GM10248 (cell line): Measurements from ENCODE around the gene RGS1.

Experiments used
- CTCF ChIA-PET: fragments of 300-600 bp; sonication (Branson Sonifier 250); formaldehyde crosslinking; extraction: SDS; loops from one replicate; lab custom pipeline; 2021; ENCODE audit warnings: antibody characterized with exemption; lab: Yijun Ruan, JAX
- POLR2A ChIA-PET: fragments of 350-650 bp; sonication (Branson Sonifier 250); formaldehyde crosslinking; extraction: SDS; loops from one replicate; lab custom pipeline; 2020; ENCODE audit warnings: antibody characterized with exemption; lab: Yijun Ruan, JAX
- DNase-seq: peaks from one replicate; pipeline ENCODE4 v3.0.0; 2012; ENCODE audit errors: extremely low spot score
- CTCF ChIP-seq: IDR thresholded peaks from 2 replicates; pipeline ENCODE4 v1.5.1; 2012; ENCODE audit warnings: mild to moderate bottlenecking, low read depth; ENCODE audit errors: extremely low read depth, missing control alignments, control extremely low read depth

The RGS1 gene

GRCh38 chr1:192559115-192560006, 16.2 kb upstream of the RGS1 start:
- TF ChIP-seq CTCF = no peak
- ChIA-PET POLR2A (no interaction called here), CTCF (interaction anchor here (1.0 to 1.3 kb wide), 4 partner anchors 9 to 49 kb away, joined by 3 to 5 read pairs (median 3); no protein-coding TSS in a partner anchor)
- DNase-seq = no peak

GRCh38 chr1:192561301-192561700, 14.3 kb upstream of the RGS1 start:
- TF ChIP-seq CTCF = no peak
- DNase-seq = no peak
- CTCF ChIA-PET = interaction anchor here (1.0 to 1.4 kb wide), 5 partner anchors 13 to 84 kb away, joined by 3 to 4 read pairs (median 3); no protein-coding TSS in a partner anchor
- POLR2A ChIA-PET = no interaction called here

- no peak for TF ChIP-seq CTCF
- DNase-seq = no peak
- ChIA-PET CTCF (interaction anchor here (0.9 to 1.9 kb wide), 5 partner anchors 8 to 35 kb away, joined by 3 to 7 read pairs (median 3); no protein-coding TSS in a partner anchor), POLR2A (interaction anchor here (1.4 kb wide), 1 partner anchor 16 kb away, joined by 4 read pairs; no protein-coding TSS in a partner anchor)
Measured at GRCh38 chr1:192563129-192563528, 12.4 kb upstream of the RGS1 start.

GRCh38 chr1:192564099-192564498, 11.5 kb upstream of the RGS1 start:
- DNase-seq = no peak
- ChIA-PET POLR2A (no interaction called here), CTCF (interaction anchor here (0.9 to 1.9 kb wide), 4 partner anchors 8 to 34 kb away, joined by 3 to 7 read pairs (median 3); no protein-coding TSS in a partner anchor)
- no peak for TF ChIP-seq CTCF

- DNase-seq = no peak
- POLR2A ChIA-PET = no interaction called here
- no peak for TF ChIP-seq CTCF
- CTCF ChIA-PET = interaction anchor here (1.0 kb wide), 1 partner anchor 9 kb away, joined by 3 read pairs; no protein-coding TSS in a partner anchor
Measured at GRCh38 chr1:192565946-192566345, 9.6 kb upstream of the RGS1 start.

DNA sequence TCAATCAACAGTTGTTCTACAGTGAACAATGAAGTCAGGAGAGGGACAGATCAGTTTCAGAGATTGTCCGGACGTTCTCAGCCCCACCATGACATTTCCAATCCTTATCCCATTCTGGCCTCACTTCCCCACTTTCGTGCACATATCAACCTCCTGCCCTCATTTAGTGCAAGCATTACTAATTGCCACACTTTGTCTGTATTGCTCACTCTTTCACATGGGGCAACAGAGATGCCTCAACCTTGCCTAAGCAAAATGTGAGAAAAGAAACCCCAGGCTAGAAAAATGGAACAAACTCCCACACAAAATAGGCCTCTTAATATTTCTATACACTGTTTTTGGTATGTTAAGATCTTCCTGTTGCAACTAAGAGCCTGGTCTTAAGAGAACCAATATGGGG, 8.9 kb upstream of the RGS1 start:
- no peak for DNase-seq
- ChIA-PET POLR2A (no interaction called here), CTCF (interaction anchor here (0.8 to 1.1 kb wide), 3 partner anchors 8 to 25 kb away, joined by 3 to 4 read pairs (median 3); no protein-coding TSS in a partner anchor)
- TF ChIP-seq CTCF = no peak
